ENCODE data around the gene FAR2. TPM values are rescaled to one million over a fixed set of nuclear protein-coding genes. Genes with fewer than 3 reads are reported as not detected.

The FAR2 gene
- total RNA-seq (2014; rRNA removed; shearing (Covaris generic)) (0.73 TPM in 1 of 2 replicates, not detected in the other), total RNA-seq (2022) (not detected in 2 replicates), Bru-seq, nascent RNA (percentile 7 among the genes with signal in this experiment), BruChase-seq, experiment 1, labeled RNA remaining after a 6-hour chase (percentile 7 among the genes with signal in this experiment), BruChase-seq, experiment 2, labeled RNA remaining after a 2-hour chase (percentile 5 among the genes with signal in this experiment)
- long read RNA-seq, partial matches to known transcripts: 0 of 5 reads
- long read RNA-seq, other reads (novel, unspliced or antisense): 5 of 5 reads

- no TSS peak for BruUV-seq (replicated peaks)
Observed at GRCh38 chr12:29148911-29149690, at the start of gene FAR2. FAR2 (plus strand) TSS chr12:29149278; CDS start chr12:29270450, 121,172 bp downstream.

GRCh38 chr12:29102741-29103140, 46.3 kb upstream of the FAR2 start:
- BruUV-seq (replicated peaks): no TSS peak
- Histone ChIP-seq H3K27ac (ENCODE audit: low read depth, low read length, poor library complexity, severe bottlenecking) (no peak overlapping the region), H3K36me3 (ENCODE audit: insufficient read depth, low read length) (no peaks in the 10 kb centered on the region), H4K20me1 (ENCODE audit: insufficient read depth, low read length) (no peaks in the 10 kb centered on the region), H2AFZ (ENCODE audit: low read length) (no peak overlapping the region), H3K79me2 (ENCODE audit: insufficient read depth, low read depth, low read length) (no peaks in the 10 kb centered on the region), H3K4me3 (ENCODE audit: low read depth, low read length, poor library complexity, severe bottlenecking) (no peak overlapping the region), H3K4me1 (ENCODE audit: insufficient read depth, low read length, poor library complexity, severe bottlenecking) (no peaks in the 10 kb centered on the region), H3K9me2 (ENCODE audit: insufficient read depth, low read length) (no peaks in the 10 kb centered on the region), H3K9me3 (ENCODE audit: low read length) (no peaks in the 10 kb centered on the region), H3K4me2 (ENCODE audit: low read length) (no peak overlapping the region)
- POLR2A ChIA-PET: no interaction called here
- DNase-seq (ENCODE audit: low spot score): no peak
- intact Hi-C loops (cut with micrococcal nuclease; ENCODE audit: unreplicated experiment): no loop called here
- CTCF ChIA-PET (ENCODE audit: unreplicated experiment): no interaction called here
- TF ChIP-seq EZH2phosphoT487 (IDR thresholded peaks at IDR 0.05; ENCODE audit: borderline replicate concordance, low read depth, low read length): no peak

More at GRCh38 chr12:29148911-29149690, at the start of gene FAR2:
- no peak for DNase-seq (ENCODE audit: low spot score)
- intact Hi-C loops (cut with micrococcal nuclease; ENCODE audit: unreplicated experiment): no loop called here
- no peak for TF ChIP-seq CTCF (conservative IDR thresholded peaks at IDR 0.05; ENCODE audit: low read length)
- TF ChIP-seq EZH2phosphoT487 (IDR thresholded peaks at IDR 0.05; ENCODE audit: borderline replicate concordance, low read depth, low read length): no peak
- Histone ChIP-seq H2AFZ (ENCODE audit: low read length) (no peak within 1 kb of the TSS), H3K79me2 (ENCODE audit: insufficient read depth, low read depth, low read length) (no peaks in the 10 kb centered on the region), H4K20me1 (ENCODE audit: insufficient read depth, low read length) (no peaks in the 10 kb centered on the region), H3K4me2 (ENCODE audit: low read length) (no peak within 1 kb of the TSS), H3K36me3 (ENCODE audit: insufficient read depth, low read length) (no peaks in the 10 kb centered on the region), H3K9me3 (ENCODE audit: low read length) (no peaks in the 10 kb centered on the region), H3K4me1 (ENCODE audit: insufficient read depth, low read length, poor library complexity, severe bottlenecking) (peaks cover 23% of the 10 kb centered on the region), H3K4me3 (ENCODE audit: low read depth, low read length, poor library complexity, severe bottlenecking) (no peak within 1 kb of the TSS), H3K27ac (ENCODE audit: low read depth, low read length, poor library complexity, severe bottlenecking) (no peak within 1 kb of the TSS), H3K9me2 (ENCODE audit: insufficient read depth, low read length) (no peaks in the 10 kb centered on the region)
- ChIA-PET POLR2A (no interaction called here), CTCF (ENCODE audit: unreplicated experiment) (no interaction called here)

- CTCF ChIA-PET (ENCODE audit: unreplicated experiment): no interaction called here
- Histone ChIP-seq H3K9me2 (ENCODE audit: insufficient read depth, low read length) (no peaks in the 10 kb centered on the region), H4K20me1 (ENCODE audit: insufficient read depth, low read length) (no peaks in the 10 kb centered on the region), H3K4me1 (ENCODE audit: insufficient read depth, low read length, poor library complexity, severe bottlenecking) (no peaks in the 10 kb centered on the region), H3K79me2 (ENCODE audit: insufficient read depth, low read depth, low read length) (no peaks in the 10 kb centered on the region), H3K9me3 (ENCODE audit: low read length) (no peaks in the 10 kb centered on the region), H3K27ac (ENCODE audit: low read depth, low read length, poor library complexity, severe bottlenecking) (no peak overlapping the region), H3K4me2 (ENCODE audit: low read length) (peak overlapping the region; percentile 22; the same call in 1 of the 2 replicates), H3K4me3 (ENCODE audit: low read depth, low read length, poor library complexity, severe bottlenecking) (no peak overlapping the region), H3K36me3 (ENCODE audit: insufficient read depth, low read length) (no peaks in the 10 kb centered on the region), H2AFZ (ENCODE audit: low read length) (peak overlapping the region; percentile 34; the same call in 1 of the 2 replicates)
- BruUV-seq (replicated peaks): no TSS peak
- POLR2A ChIA-PET: no interaction called here
- intact Hi-C loops (cut with micrococcal nuclease; ENCODE audit: unreplicated experiment): no loop called here
- TF ChIP-seq EZH2phosphoT487 (IDR thresholded peaks at IDR 0.05; ENCODE audit: borderline replicate concordance, low read depth, low read length): no peak
- no peak for TF ChIP-seq CTCF (conservative IDR thresholded peaks at IDR 0.05; ENCODE audit: low read length)
- peak; percentile 6 for DNase-seq (ENCODE audit: low spot score)
Observed at GRCh38 chr12:29103539-29103974, 45.5 kb upstream of the FAR2 start.
